ENCODE results near the gene FAM222A.

DNA sequence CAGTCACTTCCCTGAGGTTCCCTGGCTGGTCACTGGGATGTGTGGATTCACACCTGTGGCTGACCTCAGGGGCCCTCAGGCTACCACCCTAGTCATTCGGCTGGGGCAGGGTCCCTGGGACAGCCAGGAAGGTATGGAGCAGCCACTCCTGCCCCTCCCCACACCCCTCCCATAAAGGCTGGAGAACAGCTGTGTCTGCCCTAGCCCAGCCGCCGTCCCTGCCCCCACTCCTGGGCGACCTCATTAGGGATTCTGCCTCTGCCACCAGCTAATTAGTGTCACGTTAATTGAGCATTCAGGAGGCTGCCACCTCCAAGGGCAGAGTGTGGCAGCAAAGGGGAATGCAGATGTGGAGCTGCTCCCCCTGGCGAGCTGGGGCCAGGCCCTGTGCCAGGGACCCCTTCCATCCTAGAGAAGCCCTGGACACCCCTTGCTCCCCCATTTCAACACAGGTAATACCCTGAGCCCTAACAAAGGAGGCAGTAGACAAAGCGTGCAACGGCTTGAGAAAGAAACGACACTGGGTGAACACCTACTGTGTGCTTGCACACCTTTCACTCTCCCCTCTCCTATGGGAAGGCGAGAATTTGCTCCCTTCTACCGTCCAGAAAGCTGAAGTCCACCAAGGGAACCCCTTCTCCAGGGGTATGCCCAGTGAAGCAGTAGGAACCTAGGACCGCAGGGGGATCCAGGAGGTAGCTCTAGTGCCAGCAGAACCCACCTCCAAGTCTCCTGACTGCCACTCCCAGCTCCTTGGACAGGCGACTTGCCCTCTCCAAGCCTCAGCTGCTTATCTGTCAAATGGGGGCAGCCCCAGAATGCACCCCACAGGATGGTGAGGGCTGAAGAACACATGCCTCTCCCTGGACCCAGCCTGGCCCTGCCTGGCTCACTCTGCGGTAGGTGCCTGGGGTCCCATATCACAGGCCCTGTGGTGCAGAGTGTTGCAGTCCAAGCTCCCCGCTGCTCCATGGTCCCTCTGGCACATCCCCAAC is 45.1 kb downstream of the FAM222A start:
- TF ChIP-seq EZH2 (optimal IDR thresholded peaks at IDR 0.05; ENCODE audit: low read depth, low read length): no peak
- TF ChIP-seq, protein P1, sequence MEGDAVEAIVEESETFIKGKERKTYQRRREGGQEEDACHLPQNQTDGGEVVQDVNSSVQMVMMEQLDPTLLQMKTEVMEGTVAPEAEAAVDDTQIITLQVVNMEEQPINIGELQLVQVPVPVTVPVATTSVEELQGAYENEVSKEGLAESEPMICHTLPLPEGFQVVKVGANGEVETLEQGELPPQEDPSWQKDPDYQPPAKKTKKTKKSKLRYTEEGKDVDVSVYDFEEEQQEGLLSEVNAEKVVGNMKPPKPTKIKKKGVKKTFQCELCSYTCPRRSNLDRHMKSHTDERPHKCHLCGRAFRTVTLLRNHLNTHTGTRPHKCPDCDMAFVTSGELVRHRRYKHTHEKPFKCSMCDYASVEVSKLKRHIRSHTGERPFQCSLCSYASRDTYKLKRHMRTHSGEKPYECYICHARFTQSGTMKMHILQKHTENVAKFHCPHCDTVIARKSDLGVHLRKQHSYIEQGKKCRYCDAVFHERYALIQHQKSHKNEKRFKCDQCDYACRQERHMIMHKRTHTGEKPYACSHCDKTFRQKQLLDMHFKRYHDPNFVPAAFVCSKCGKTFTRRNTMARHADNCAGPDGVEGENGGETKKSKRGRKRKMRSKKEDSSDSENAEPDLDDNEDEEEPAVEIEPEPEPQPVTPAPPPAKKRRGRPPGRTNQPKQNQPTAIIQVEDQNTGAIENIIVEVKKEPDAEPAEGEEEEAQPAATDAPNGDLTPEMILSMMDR (IDR thresholded peaks at IDR 0.05; ENCODE audit: low read length): no peak

Data from MM.1S (cell line).